Smooth muscle cell (in vitro differentiated cells): ENCODE data around the gene PHF20. TPM values are rescaled to one million over a fixed set of nuclear protein-coding genes. Genes with fewer than 3 reads are reported as not detected.

ENCODE experiments used
- DNase-seq: peaks from one replicate; lab custom pipeline; 2025; ENCODE audit not compliant: unreplicated experiment; lab: John Stamatoyannopoulos, UW
- H2AFZ ChIP-seq: fragments of 200-600 bp; sonication (generic); 2 replicates; pipeline ENCODE4 v1.6.0; 2016; ENCODE audit warnings: antibody characterized with exemption, low read depth, mild to moderate bottlenecking
- H3F3A ChIP-seq: fragments of 200-600 bp; sonication (generic); 2 replicates; pipeline ENCODE4 v1.6.0; 2017; ENCODE audit warnings: antibody characterized with exemption, low read depth
- H3K27ac ChIP-seq: fragments of 200-600 bp; sonication (generic); 2 replicates; pipeline ENCODE4 v1.5.1; 2016; ENCODE audit warnings: low read depth, mild to moderate bottlenecking
- H3K27me3 ChIP-seq: fragments of 200-600 bp; sonication (generic); 2 replicates; pipeline ENCODE4 v1.6.1; 2016; ENCODE audit warnings: low read depth, mild to moderate bottlenecking
- H3K36me3 ChIP-seq: fragments of 200-600 bp; sonication (generic); 2 replicates; pipeline ENCODE4 v1.5.1; 2016; ENCODE audit warnings: low read depth
- H3K4me1 ChIP-seq: fragments of 200-600 bp; sonication (generic); 2 replicates; pipeline ENCODE4 v1.5.1; 2016; ENCODE audit warnings: low read depth
- H3K4me2 ChIP-seq: fragments of 200-600 bp; sonication (generic); 2 replicates; pipeline ENCODE4 v1.6.0; 2016; ENCODE audit warnings: mild to moderate bottlenecking
- H3K4me3 ChIP-seq: fragments of 200-600 bp; sonication (generic); 2 replicates; pipeline ENCODE4 v1.5.1; 2016; ENCODE audit warnings: mild to moderate bottlenecking
- H3K79me2 ChIP-seq: fragments of 200-600 bp; sonication (generic); 2 replicates; pipeline ENCODE4 v1.6.0; 2016; ENCODE audit warnings: low read depth, mild to moderate bottlenecking
- H3K9ac ChIP-seq: fragments of 200-600 bp; sonication (generic); 2 replicates; pipeline ENCODE4 v1.6.0; 2016; ENCODE audit warnings: low read depth
- H3K9me3 ChIP-seq: fragments of 200-600 bp; sonication (generic); replicated peaks from 2 replicates; pipeline ENCODE4 v1.5.1; 2016; ENCODE audit warnings: low read depth
- H4K20me1 ChIP-seq: fragments of 200-600 bp; sonication (generic); 2 replicates; pipeline ENCODE4 v1.6.0; 2016; ENCODE audit warnings: low read depth
- CTCF ChIP-seq: fragments of 200-600 bp; sonication (generic); IDR thresholded peaks from 2 replicates; pipeline ENCODE4 v1.5.1; 2017; ENCODE audit warnings: borderline replicate concordance, mild to moderate bottlenecking, antibody characterized with exemption; ENCODE audit not compliant: insufficient read depth, poor library complexity, severe bottlenecking
- WGBS: methylation state at CpG from one replicate; pipeline ENCODE4 v1.1.7; 2016; ENCODE audit warnings: low lambda C conversion rate; 5-methylcytosine and 5-hydroxymethylcytosine counted together
- polyA plus RNA-seq: library from polyadenylated mRNA; unstranded; fragments of >200 nt; fragmentation: Nextera tagmentation; extraction: Ambion mirVana; gene quantifications from 2 replicates; pipeline ENCODE4 v1.2.1, GENCODE V29; 2016
- total RNA-seq: library from RNA; depleted of rRNA; stranded (reverse); fragments of >200 nt; gene quantifications from 2 replicates; pipeline ENCODE4 v1.2.3, GENCODE V29; 2014

PHF20 gene
- total and polyA plus RNA-seq, 2 experiments from 2014 or later = 23.3 to 27.4 TPM

GRCh38 chr20:35909796-35910195 is 138.0 kb downstream of the PHF20 start:
- H3K36me3 ChIP-seq = peaks cover 4% of the 10 kb centered on the region
- no peaks in the 10 kb centered on the region for H3K79me2 ChIP-seq
- H3K27me3 ChIP-seq = no peaks in the 10 kb centered on the region
- H3K9me3 ChIP-seq = no peaks in the 10 kb centered on the region
- no peak overlapping the region for H3K4me3 ChIP-seq
- H2AFZ ChIP-seq = no peak overlapping the region
- no peaks in the 10 kb centered on the region for H3F3A ChIP-seq
- WGBS = 89% methylated on average over 1 of the region's 1 CpG
- no peak overlapping the region for H3K4me2 ChIP-seq
- H3K27ac ChIP-seq = no peak overlapping the region
- H4K20me1 ChIP-seq = peaks cover 7% of the 10 kb centered on the region
- H3K4me1 ChIP-seq = no peaks in the 10 kb centered on the region
- TF ChIP-seq CTCF = no peak
- no peak for DNase-seq
- no peak overlapping the region for H3K9ac ChIP-seq

GRCh38 chr20:35910254-35910653 is 138.4 kb downstream of the PHF20 start:
- Histone ChIP-seq H3K4me1 (no peaks in the 10 kb centered on the region), H3K4me3 (no peak overlapping the region), H3K27ac (no peak overlapping the region), H3K79me2 (no peaks in the 10 kb centered on the region), H3K4me2 (no peak overlapping the region), H3K9ac (no peak overlapping the region), H4K20me1 (peaks cover 7% of the 10 kb centered on the region), H2AFZ (no peak overlapping the region), H3K9me3 (no peaks in the 10 kb centered on the region), H3K36me3 (peaks cover 4% of the 10 kb centered on the region), H3K27me3 (no peaks in the 10 kb centered on the region), H3F3A (no peaks in the 10 kb centered on the region)
- TF ChIP-seq CTCF = no peak
- no peak for DNase-seq
- 92% methylated on average over 3 of the region's 3 CpGs for WGBS

GRCh38 chr20:35912881-35913280 is 141.1 kb downstream of the PHF20 start:
- no peaks in the 10 kb centered on the region for H3K9me3 ChIP-seq
- no peak for DNase-seq
- H3K4me1 ChIP-seq = no peaks in the 10 kb centered on the region
- no peak overlapping the region for H2AFZ ChIP-seq
- no peaks in the 10 kb centered on the region for H3K27me3 ChIP-seq
- no peak overlapping the region for H3K9ac ChIP-seq
- no peaks in the 10 kb centered on the region for H4K20me1 ChIP-seq
- H3K79me2 ChIP-seq = no peaks in the 10 kb centered on the region
- TF ChIP-seq CTCF = no peak
- H3K4me2 ChIP-seq = no peak overlapping the region
- 95% methylated on average over 4 of the region's 4 CpGs for WGBS
- peaks cover 8% of the 10 kb centered on the region for H3K36me3 ChIP-seq
- no peak overlapping the region for H3K27ac ChIP-seq
- H3F3A ChIP-seq = no peaks in the 10 kb centered on the region
- H3K4me3 ChIP-seq = no peak overlapping the region

GRCh38 chr20:35917077-35917476 is 145.3 kb downstream of the PHF20 start:
- peaks cover 16% of the 10 kb centered on the region for H3K36me3 ChIP-seq
- no peaks in the 10 kb centered on the region for H3K79me2 ChIP-seq
- 93% methylated on average over 3 of the region's 3 CpGs for WGBS
- DNase-seq = no peak
- no peak overlapping the region for H3K4me2 ChIP-seq
- H3K27me3 ChIP-seq = no peaks in the 10 kb centered on the region
- H3K9me3 ChIP-seq = no peaks in the 10 kb centered on the region
- H2AFZ ChIP-seq = no peak overlapping the region
- H3F3A ChIP-seq = no peaks in the 10 kb centered on the region
- H3K27ac ChIP-seq = no peak overlapping the region
- no peak overlapping the region for H3K4me3 ChIP-seq
- no peak overlapping the region for H3K9ac ChIP-seq
- no peaks in the 10 kb centered on the region for H4K20me1 ChIP-seq
- TF ChIP-seq CTCF = no peak
- H3K4me1 ChIP-seq = no peaks in the 10 kb centered on the region
